HepG2 (cell line): ENCODE measurements around the gene PHACTR3. TPM values are rescaled to one million over a fixed set of nuclear protein-coding genes. Genes with fewer than 3 reads are reported as not detected.

ENCODE experiments used
- ATAC-seq: fragments of 200-7000 bp; cut with Tn5 transposase; 3 replicates; pipeline ENCODE4 v1.9.1; 2020; ENCODE audit warnings: mild to moderate bottlenecking, moderate library complexity
- BruUV-seq: library from RNA; stranded (reverse); fragments of 400-500 nt; replicated peaks from 2 replicates; lab custom pipeline; 2021; lab: Mats Ljungman, UMichigan
- CTCF ChIA-PET: fragments of 300-600 bp; formaldehyde crosslinking; extraction: SDS; loops from one replicate; lab custom pipeline; 2021; ENCODE audit warnings: low total read pairs, inconsistent platforms, low intra/inter-chr PET ratio; lab: Yijun Ruan, JAX
- POLR2A ChIA-PET: fragments of 350-600 bp; sonication (Branson Sonifier 250); formaldehyde crosslinking; loops from one replicate; lab custom pipeline; 2020; ENCODE audit warnings: antibody characterized with exemption, inconsistent platforms; lab: Yijun Ruan, JAX
- DNase-seq: peaks from one replicate; pipeline ENCODE4 v3.0.0-alpha.2; 2015; ENCODE audit warnings: low spot score
- FAIRE-seq: peaks from 3 replicates; lab custom pipeline; 2011; peaks lifted over from hg19 to GRCh38; lab: Jason Lieb, UNC
- H2AFZ ChIP-seq: one replicate; pipeline ENCODE4 v1.6.1; 2011; ENCODE audit warnings: low read length, inconsistent platforms
- H3K27ac ChIP-seq: fragments of 300-600 bp; 3 replicates; pipeline ENCODE4 v1.8.0; 2011; ENCODE audit warnings: mixed run types, mild to moderate bottlenecking, mixed read lengths, low read length, inconsistent platforms; ENCODE audit not compliant: insufficient read depth; ENCODE audit errors: extremely low read length
- H3K27me3 ChIP-seq, 2 experiments: fragments of 200-600 bp in 1 of 2; 2 replicates in 1 of 2; 3 replicates in 1 of 2; pipeline versions ENCODE4 v1.6.0 to v1.8.0; 2011; ENCODE audit warnings: low read length in 2 of 2, mild to moderate bottlenecking in 2 of 2, moderate library complexity in 2 of 2, inconsistent platforms in 1 of 2; ENCODE audit not compliant: insufficient read depth in 2 of 2, control insufficient read depth in 1 of 2
- H3K36me3 ChIP-seq, 2 experiments: fragments of 200-600 bp in 1 of 2; replicated peaks in 1 of 2; 2 replicates in 1 of 2; 3 replicates in 1 of 2; pipeline versions ENCODE4 v1.5.1 to v1.8.0; 2011; ENCODE audit warnings: low read length in 2 of 2, inconsistent platforms in 1 of 2; ENCODE audit not compliant: insufficient read depth in 2 of 2, control insufficient read depth in 1 of 2
- H3K4me1 ChIP-seq: 2 replicates; pipeline ENCODE4 v1.5.1; 2012; ENCODE audit warnings: low read length, inconsistent platforms; ENCODE audit not compliant: insufficient read depth
- H3K4me2 ChIP-seq: 2 replicates; pipeline ENCODE4 v1.6.0; 2011; ENCODE audit warnings: low read depth, low read length, inconsistent platforms
- H3K4me3 ChIP-seq, 3 experiments: fragments of 200-600 bp in 1 of 3; sonication (generic), shearing (Covaris generic) in 1 of 3; replicated peaks in 1 of 3; 2 replicates each; pipeline ENCODE4 v1.5.1; 2011 to 2016; ENCODE audit warnings: low read length in 3 of 3, inconsistent platforms in 2 of 3, low read depth in 2 of 3, mild to moderate bottlenecking in 2 of 3, control low read depth in 1 of 3, mixed read lengths in 1 of 3; ENCODE audit not compliant: insufficient read depth in 1 of 3
- H3K79me2 ChIP-seq: one replicate; pipeline ENCODE4 v1.6.1; 2011; ENCODE audit warnings: low read length, inconsistent platforms; ENCODE audit not compliant: insufficient read depth
- H3K9ac ChIP-seq: 2 replicates; pipeline ENCODE4 v1.6.0; 2011; ENCODE audit warnings: mild to moderate bottlenecking, low read depth, low read length, inconsistent platforms; ENCODE audit not compliant: insufficient read depth
- H3K9me3 ChIP-seq: 2 replicates; pipeline ENCODE4 v1.5.1; 2012; ENCODE audit warnings: mild to moderate bottlenecking, low read length
- H4K20me1 ChIP-seq: 2 replicates; pipeline ENCODE4 v1.6.0; 2011; ENCODE audit warnings: inconsistent platforms, mild to moderate bottlenecking, low read length, moderate library complexity; ENCODE audit not compliant: insufficient read depth
- BCL3 ChIP-seq: sonication (generic); formaldehyde crosslinking; IDR thresholded peaks from 2 replicates; pipeline ENCODE4 v1.5.1; 2020; ENCODE audit warnings: mild to moderate bottlenecking, missing genetic modification reagents, moderate library complexity
- E2F5 ChIP-seq: sonication (generic); formaldehyde crosslinking; conservative IDR thresholded peaks from 2 replicates; pipeline ENCODE4 v1.4.0; 2020; ENCODE audit warnings: missing genetic modification reagents
- ETV5 ChIP-seq: IDR thresholded peaks from 2 replicates; pipeline ENCODE4 v1.6.1; 2018; ENCODE audit warnings: missing biosample characterization, missing genetic modification reagents, inconsistent platforms, borderline replicate concordance
- FOXK1 ChIP-seq: sonication (generic); formaldehyde crosslinking; IDR thresholded peaks from 2 replicates; pipeline ENCODE4 v1.4.0; 2020; ENCODE audit warnings: low read depth, missing genetic modification reagents, borderline replicate concordance
- GPN1 ChIP-seq: sonication (generic); formaldehyde crosslinking; IDR thresholded peaks from 2 replicates; pipeline ENCODE4 v1.5.1; 2020; ENCODE audit warnings: missing genetic modification reagents, borderline replicate concordance
- HES4 ChIP-seq: sonication (generic); formaldehyde crosslinking; IDR thresholded peaks from 2 replicates; pipeline ENCODE4 v1.9.0; 2021; ENCODE audit warnings: mild to moderate bottlenecking, missing genetic modification reagents, borderline replicate concordance
- HNRNPL ChIP-seq: fragments of 200-400 bp; formaldehyde crosslinking; IDR thresholded peaks from 2 replicates; pipeline ENCODE4 v1.6.1; 2017; ENCODE audit warnings: mild to moderate bottlenecking, low read depth, low read length
- KDM1A ChIP-seq: IDR thresholded peaks from 2 replicates; pipeline ENCODE4 v1.6.1; 2016; ENCODE audit warnings: missing compliant biosample characterization
- KMT2B ChIP-seq: IDR thresholded peaks from 2 replicates; pipeline ENCODE4 v1.6.1; 2016; ENCODE audit warnings: missing genetic modification reagents, missing compliant biosample characterization
- NBN ChIP-seq: fragments of 450-650 bp; conservative IDR thresholded peaks from 2 replicates; pipeline ENCODE4 v1.6.1; 2017
- NPAS2 ChIP-seq: sonication (generic); formaldehyde crosslinking; IDR thresholded peaks from 2 replicates; pipeline ENCODE4 v1.8.0; 2022; ENCODE audit warnings: mild to moderate bottlenecking, missing genetic modification reagents, borderline replicate concordance
- PITX1 ChIP-seq: sonication (generic); formaldehyde crosslinking; IDR thresholded peaks from 2 replicates; pipeline ENCODE4 v1.5.1; 2020; ENCODE audit warnings: mild to moderate bottlenecking, missing genetic modification reagents
- RFX3 ChIP-seq: IDR thresholded peaks from 2 replicates; pipeline ENCODE4 v1.6.1; 2016; ENCODE audit warnings: missing biosample characterization, missing genetic modification reagents
- SP140L ChIP-seq: sonication (generic); formaldehyde crosslinking; IDR thresholded peaks from 2 replicates; pipeline ENCODE4 v1.4.0; 2020; ENCODE audit warnings: missing genetic modification reagents, borderline replicate concordance
- STAT5B ChIP-seq: sonication (generic); formaldehyde crosslinking; IDR thresholded peaks from 2 replicates; pipeline ENCODE4 v1.4.0; 2020; ENCODE audit warnings: missing genetic modification reagents
- ZNF234 ChIP-seq: sonication (generic); formaldehyde crosslinking; conservative IDR thresholded peaks from 2 replicates; pipeline ENCODE4 v1.5.1; 2020; ENCODE audit warnings: mild to moderate bottlenecking, missing genetic modification reagents
- ZNF660 ChIP-seq: sonication (generic); formaldehyde crosslinking; IDR thresholded peaks from 2 replicates; pipeline ENCODE4 v1.5.1; 2020; ENCODE audit warnings: mild to moderate bottlenecking, low read depth, missing genetic modification reagents, borderline replicate concordance
- ZNF781 ChIP-seq: sonication (generic); formaldehyde crosslinking; IDR thresholded peaks from 2 replicates; pipeline ENCODE4 v1.5.1; 2020; ENCODE audit warnings: borderline replicate concordance, mild to moderate bottlenecking, missing genetic modification reagents; ENCODE audit errors: not compliant biosample characterization
- ZNF816 ChIP-seq: sonication (generic); formaldehyde crosslinking; IDR thresholded peaks from 2 replicates; pipeline ENCODE4 v1.8.0; 2022; ENCODE audit warnings: missing genetic modification reagents, mild to moderate bottlenecking, borderline replicate concordance
- WGBS: methylation state at CpG from one replicate; pipeline ENCODE4 v1.1.6; 2017; ENCODE audit warnings: low lambda C conversion rate; 5-methylcytosine and 5-hydroxymethylcytosine counted together
- in situ Hi-C: cut with HindIII; loops from 2 replicates; pipeline ENCODE4 v1.10.0; 2017; ENCODE audit warnings: low pct_unique_long_range_greater_than_20kb; ENCODE audit not compliant: extremely low pct_ligation_motif_present
- intact Hi-C: fragments of 100-400 bp; cut with micrococcal nuclease; formaldehyde crosslinking; loops from one replicate; pipeline ENCODE4 v1.10.0; 2022; ENCODE audit not compliant: unreplicated experiment
- polyA plus RNA-seq, 8 experiments: library from polyadenylated mRNA; depleted of rRNA in 3 of 8; stranded (reverse) in 7 of 8; unstranded in 1 of 8; fragments of >200 nt; fragmentation: Illumina TruSeq in 4 of 8; extraction: Trizol in 4 of 8; gene quantifications; 2 replicates each; pipeline versions ENCODE4 v1.2.1 to v1.2.3, GENCODE V29; 2011 to 2016; ENCODE audit warnings: low read depth in 4 of 8, missing spikeins in 1 of 8, mixed read lengths in 1 of 8; ENCODE audit not compliant: insufficient read depth in 1 of 8
- total RNA-seq, 5 experiments: library from RNA; depleted of rRNA; stranded (reverse); fragments of >200 nt; fragmentation: Illumina TruSeq; extraction: Trizol; gene quantifications; 2 replicates each; pipeline ENCODE4 v1.2.3, GENCODE V29; 2016; ENCODE audit warnings: low read depth in 1 of 5
- TF ChIP-seq, protein P1 (sequence below): IDR thresholded peaks from 2 replicates; pipeline ENCODE4 v1.6.1; 2016; ENCODE audit warnings: low read depth, borderline replicate concordance

The PHACTR3 gene
- total and polyA plus RNA-seq, 2 of the 13 experiments (the other 11 are each of a cell fraction or from before 2014, with no cell fraction given) = not detected

GRCh38 chr20:59718751-59719150 is 114.4 kb downstream of the PHACTR3 start:
- DNase-seq = no peak
- TF ChIP-seq HES4 (CRISPR knock-in tag) = no peak
- no peak for TF ChIP-seq ZNF781 (CRISPR knock-in tag)
- no peak for TF ChIP-seq ZNF660
- TF ChIP-seq FOXK1 (CRISPR knock-in tag) = no peak
- TF ChIP-seq ZNF816 (CRISPR knock-in tag) = no peak
- TF ChIP-seq NBN = no peak
- TF ChIP-seq, protein P1, sequence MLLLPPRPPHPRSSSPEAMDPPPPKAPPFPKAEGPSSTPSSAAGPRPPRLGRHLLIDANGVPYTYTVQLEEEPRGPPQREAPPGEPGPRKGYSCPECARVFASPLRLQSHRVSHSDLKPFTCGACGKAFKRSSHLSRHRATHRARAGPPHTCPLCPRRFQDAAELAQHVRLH (CRISPR knock-in tag) = no peak
- no peak for TF ChIP-seq KMT2B
- no peak for TF ChIP-seq SP140L
- no peak for TF ChIP-seq KDM1A (CRISPR knock-in tag)
- no peak for TF ChIP-seq GPN1 (CRISPR knock-in tag)
- no peak for TF ChIP-seq E2F5 (CRISPR knock-in tag)
- TF ChIP-seq HNRNPL = no peak
- TF ChIP-seq RFX3 (CRISPR knock-in tag) = no peak
- TF ChIP-seq ETV5 (CRISPR knock-in tag) = no peak
- no peak for TF ChIP-seq PITX1 (CRISPR knock-in tag)
- no peak for TF ChIP-seq STAT5B (CRISPR knock-in tag)
- no peak for TF ChIP-seq BCL3 (CRISPR knock-in tag)
- TF ChIP-seq ZNF234 (CRISPR knock-in tag) = no peak
- TF ChIP-seq NPAS2 (CRISPR knock-in tag) = no peak
- in situ Hi-C loops (no loop called here), intact Hi-C loops (no loop called here)
- Histone ChIP-seq H2AFZ (no peak overlapping the region), H3K36me3 (no peaks in the 10 kb centered on the region), H3K9ac (no peak overlapping the region), H3K79me2 (no peaks in the 10 kb centered on the region), H3K27ac (no peak overlapping the region), H3K4me1 (no peaks in the 10 kb centered on the region), H3K4me2 (no peak overlapping the region), H3K9me3 (no peaks in the 10 kb centered on the region), H4K20me1 (no peaks in the 10 kb centered on the region), H3K27me3 (peaks cover 0 to 25% of the 10 kb centered on the region in 2 experiments; a peak in 3 of 5 replicates), H3K4me3 (no peak overlapping the region)
- WGBS = 60% methylated on average over 12 of the region's 12 CpGs
- ATAC-seq = no peak
- no TSS peak for BruUV-seq
- no peak for FAIRE-seq
- ChIA-PET CTCF (no interaction called here), POLR2A (no interaction called here)
